ENCODE measurements around the gene ARHGAP19. TPM values are rescaled to one million over a fixed set of nuclear protein-coding genes. Genes with fewer than 3 reads are reported as not detected.

ARHGAP19 gene
- polyA plus RNA-seq, 3 donors, result 8.3 to 10.6 (median 10.2) TPM

DNA sequence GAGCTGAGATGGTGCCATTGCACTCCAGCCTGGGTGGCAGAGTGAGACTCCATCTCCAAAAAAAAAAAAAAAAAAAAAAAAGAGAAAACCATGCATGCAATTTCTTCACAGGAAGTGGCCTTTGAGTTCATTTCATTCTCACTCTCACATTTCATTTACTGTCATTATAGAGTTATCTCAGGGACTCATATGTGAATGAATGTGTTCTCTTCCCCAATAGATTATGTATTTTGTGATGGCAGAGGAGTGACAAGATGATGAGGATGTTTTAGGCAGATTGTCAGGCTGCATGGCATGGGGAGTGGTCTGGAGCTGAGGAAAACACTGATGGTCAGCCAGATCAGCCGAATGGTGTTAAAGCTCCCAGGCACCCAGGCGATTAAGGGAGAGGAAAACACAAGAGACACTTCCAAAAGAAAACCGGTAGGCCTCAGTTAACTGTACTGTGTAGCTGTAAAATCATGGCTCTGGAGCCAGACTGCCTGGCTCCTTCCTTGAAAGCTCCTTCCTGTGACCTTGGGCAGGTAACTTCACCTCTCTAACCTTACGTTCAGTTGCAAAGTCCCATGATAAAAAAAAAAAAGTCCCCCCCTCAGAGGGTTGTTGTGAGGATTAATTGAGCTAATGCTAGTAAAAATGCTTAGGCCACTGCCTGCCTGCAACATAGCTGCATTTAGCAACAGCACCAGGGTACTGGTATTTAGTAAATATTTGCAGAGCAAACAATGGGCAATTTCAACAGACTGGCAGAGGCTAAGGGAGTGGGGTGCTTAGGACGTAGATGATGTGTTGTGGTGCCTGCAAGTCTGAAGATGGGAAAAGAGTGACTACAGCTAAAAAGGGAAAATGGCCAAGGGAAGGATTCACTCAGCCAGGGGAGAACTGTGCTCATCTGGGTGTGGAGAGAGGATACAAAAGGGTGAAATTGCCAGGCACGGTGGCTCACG, 35.2 kb upstream of the ARHGAP19 start:
- Histone ChIP-seq H3K9me3 (replicated peaks in 1 of 2; ENCODE audit: control insufficient read depth in 1 of 2, insufficient read depth in 1 of 2, low read length in 2 of 2) (no peaks in the 10 kb centered on the region), H3K27ac (ENCODE audit: low read depth in 1 of 2, low read length in 2 of 2) (peak overlapping the region in 1 of 2 donors; percentile 49), H3K4me1 (ENCODE audit: control insufficient read depth in 1 of 2, insufficient read depth in 2 of 2, low read length in 2 of 2) (peaks cover 56 to 67% of the 10 kb centered on the region in 2 donors), H3K79me2 (ENCODE audit: insufficient read depth, low read length) (peaks cover 91% of the 10 kb centered on the region), H3K36me3 (replicated peaks in 1 of 2; ENCODE audit: control insufficient read depth in 1 of 2, insufficient read depth in 2 of 2, low read length in 2 of 2) (peaks cover 17 to 65% of the 10 kb centered on the region in 2 donors), H3K4me2 (replicated peaks; ENCODE audit: extremely low read depth, low read length, poor library complexity, severe bottlenecking) (peak overlapping the region; percentile 5), H3K4me3 (replicated peaks in 1 of 3; ENCODE audit: low read depth in 2 of 3, low read length in 3 of 3) (peak overlapping the region in 1 of 3 experiments; percentile 30), H4K20me1 (ENCODE audit: insufficient read depth, low read length) (peaks cover 100% of the 10 kb centered on the region), H3K9ac (ENCODE audit: insufficient read depth, low read length, poor library complexity, severe bottlenecking) (no peak overlapping the region), H3K27me3 (ENCODE audit: control insufficient read depth in 2 of 2, insufficient read depth in 2 of 2, low read length in 2 of 2) (no peaks in the 10 kb centered on the region), H2AFZ (ENCODE audit: insufficient read depth, low read depth, low read length, poor library complexity, severe bottlenecking) (no peak overlapping the region)
- Mint-ChIP-seq H3K27me3 (ENCODE audit: low read depth in 3 of 3) (peaks cover 0 to 3% (median 0%) of the 10 kb centered on the region in 3 donors), H3K27ac (peak overlapping the region; percentile 20 to 86 (median 84)), H3K4me1 (peaks cover 79% of the 10 kb centered on the region), H3K36me3 (peaks cover 59 to 73% of the 10 kb centered on the region in 2 donors), H3K4me3 (peak overlapping the region in 1 of 2 donors; percentile 49), H3K9me3 (peaks cover 0 to 4% (median 0%) of the 10 kb centered on the region in 7 donors)
- WGBS (ENCODE audit: insufficient coverage), result 84% methylated on average over 4 of the region's 7 CpGs
- intact Hi-C loops (cut with micrococcal nuclease), result no loop called here
- TF ChIP-seq, protein P1, sequence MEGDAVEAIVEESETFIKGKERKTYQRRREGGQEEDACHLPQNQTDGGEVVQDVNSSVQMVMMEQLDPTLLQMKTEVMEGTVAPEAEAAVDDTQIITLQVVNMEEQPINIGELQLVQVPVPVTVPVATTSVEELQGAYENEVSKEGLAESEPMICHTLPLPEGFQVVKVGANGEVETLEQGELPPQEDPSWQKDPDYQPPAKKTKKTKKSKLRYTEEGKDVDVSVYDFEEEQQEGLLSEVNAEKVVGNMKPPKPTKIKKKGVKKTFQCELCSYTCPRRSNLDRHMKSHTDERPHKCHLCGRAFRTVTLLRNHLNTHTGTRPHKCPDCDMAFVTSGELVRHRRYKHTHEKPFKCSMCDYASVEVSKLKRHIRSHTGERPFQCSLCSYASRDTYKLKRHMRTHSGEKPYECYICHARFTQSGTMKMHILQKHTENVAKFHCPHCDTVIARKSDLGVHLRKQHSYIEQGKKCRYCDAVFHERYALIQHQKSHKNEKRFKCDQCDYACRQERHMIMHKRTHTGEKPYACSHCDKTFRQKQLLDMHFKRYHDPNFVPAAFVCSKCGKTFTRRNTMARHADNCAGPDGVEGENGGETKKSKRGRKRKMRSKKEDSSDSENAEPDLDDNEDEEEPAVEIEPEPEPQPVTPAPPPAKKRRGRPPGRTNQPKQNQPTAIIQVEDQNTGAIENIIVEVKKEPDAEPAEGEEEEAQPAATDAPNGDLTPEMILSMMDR (IDR thresholded peaks at IDR 0.05), result no peak
- no peak for DNase-seq

DNA sequence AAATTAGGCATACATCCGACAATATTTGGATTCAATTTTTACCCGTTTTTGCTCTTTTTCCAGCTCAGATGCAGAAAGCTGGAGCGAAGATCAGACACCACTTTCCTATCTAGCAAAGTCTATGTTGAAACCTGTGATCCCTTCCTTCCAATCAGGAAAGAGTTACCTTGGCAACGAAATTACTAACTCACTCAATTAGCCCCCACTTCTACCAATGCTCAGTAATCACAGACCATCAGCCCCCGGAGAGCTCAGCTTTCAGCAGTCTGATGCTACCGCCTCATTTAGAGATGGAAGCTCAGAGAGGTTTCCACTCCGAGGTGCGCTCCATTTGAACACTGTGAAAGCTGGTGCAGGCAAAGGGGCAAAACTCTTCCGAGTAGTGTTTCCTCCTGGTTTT, 33.3 kb upstream of the ARHGAP19 start:
- H3K79me2 ChIP-seq (ENCODE audit: insufficient read depth, low read length), result peaks cover 91% of the 10 kb centered on the region
- H3K27me3 ChIP-seq (ENCODE audit: control insufficient read depth in 2 of 2, insufficient read depth in 2 of 2, low read length in 2 of 2), result no peaks in the 10 kb centered on the region
- intact Hi-C loops (cut with micrococcal nuclease), result no loop called here
- H4K20me1 ChIP-seq (ENCODE audit: insufficient read depth, low read length), result peaks cover 100% of the 10 kb centered on the region
- H3K27me3 Mint-ChIP-seq (ENCODE audit: low read depth in 3 of 3), result peaks cover 0 to 3% (median 0%) of the 10 kb centered on the region in 3 donors
- peak overlapping the region in 4 of 7 donors; percentile 3 to 85 (median 20) for H3K27ac Mint-ChIP-seq
- H3K36me3 Mint-ChIP-seq, result peaks cover 43 to 64% of the 10 kb centered on the region in 2 donors
- H3K27ac ChIP-seq (ENCODE audit: low read depth in 1 of 2, low read length in 2 of 2), result no peak overlapping the region
- peaks cover 0 to 4% (median 0%) of the 10 kb centered on the region in 7 donors for H3K9me3 Mint-ChIP-seq
- 91% methylated on average over 7 of the region's 9 CpGs for WGBS (ENCODE audit: insufficient coverage)
- no peaks in the 10 kb centered on the region for H3K9me3 ChIP-seq (replicated peaks in 1 of 2; ENCODE audit: control insufficient read depth in 1 of 2, insufficient read depth in 1 of 2, low read length in 2 of 2)
- H3K4me2 ChIP-seq (replicated peaks; ENCODE audit: extremely low read depth, low read length, poor library complexity, severe bottlenecking), result no peak overlapping the region
- no peak overlapping the region for H2AFZ ChIP-seq (ENCODE audit: insufficient read depth, low read depth, low read length, poor library complexity, severe bottlenecking)
- DNase-seq, result no peak
- peaks cover 17 to 50% of the 10 kb centered on the region in 2 donors for H3K36me3 ChIP-seq (replicated peaks in 1 of 2; ENCODE audit: control insufficient read depth in 1 of 2, insufficient read depth in 2 of 2, low read length in 2 of 2)
- H3K4me3 ChIP-seq (replicated peaks in 1 of 3; ENCODE audit: low read depth in 2 of 3, low read length in 3 of 3), result no peak overlapping the region
- TF ChIP-seq, protein P1 (IDR thresholded peaks at IDR 0.05), result no peak
- no peak overlapping the region for H3K9ac ChIP-seq (ENCODE audit: insufficient read depth, low read length, poor library complexity, severe bottlenecking)
- peaks cover 74% of the 10 kb centered on the region for H3K4me1 Mint-ChIP-seq
- H3K4me3 Mint-ChIP-seq, result no peak overlapping the region
- H3K4me1 ChIP-seq (ENCODE audit: control insufficient read depth in 1 of 2, insufficient read depth in 2 of 2, low read length in 2 of 2), result peaks cover 52 to 62% of the 10 kb centered on the region in 2 donors
